ENCODE data around the gene SLIT3.

SLIT3 gene

GRCh38 chr5:168931638-168932345, 369.1 kb downstream of the SLIT3 start:
- H3K27me3 ChIP-seq (ENCODE audit: control insufficient read depth, insufficient read depth, low read length): no peaks in the 10 kb centered on the region
- no peaks in the 10 kb centered on the region for H3K36me3 ChIP-seq (ENCODE audit: control insufficient read depth, insufficient read depth, low read length)
- no peaks in the 10 kb centered on the region for H3K9me3 ChIP-seq (ENCODE audit: control insufficient read depth, insufficient read depth, low read depth, low read length)
- H3K27ac ChIP-seq (ENCODE audit: low read depth, low read length): no peak overlapping the region
- H3K4me1 ChIP-seq (ENCODE audit: control insufficient read depth, insufficient read depth, low read length): 0 out of 2 replicates have a peak, but pooled peaks cover 5% of the 10 kb centered on the region
- no peak overlapping the region for H3K4me3 ChIP-seq (ENCODE audit: low read depth, low read length)
- no peak overlapping the region for H3K9ac ChIP-seq (ENCODE audit: low read length)

GRCh38 chr5:168929656-168930055, 371.3 kb downstream of the SLIT3 start:
- no peak overlapping the region for H3K27ac ChIP-seq (ENCODE audit: low read depth, low read length)
- H3K9ac ChIP-seq (ENCODE audit: low read length): no peak overlapping the region
- H3K4me3 ChIP-seq (ENCODE audit: low read depth, low read length): no peak overlapping the region
- peaks cover 5% of the 10 kb centered on the region; the same call in 1 of the 2 replicates for H3K27me3 ChIP-seq (ENCODE audit: control insufficient read depth, insufficient read depth, low read length)
- H3K4me1 ChIP-seq (ENCODE audit: control insufficient read depth, insufficient read depth, low read length): 0 out of 2 replicates have a peak, but pooled peaks cover 5% of the 10 kb centered on the region
- H3K36me3 ChIP-seq (ENCODE audit: control insufficient read depth, insufficient read depth, low read length): no peaks in the 10 kb centered on the region
- H3K9me3 ChIP-seq (ENCODE audit: control insufficient read depth, insufficient read depth, low read depth, low read length): no peaks in the 10 kb centered on the region

- Histone ChIP-seq H3K27me3 (ENCODE audit: control insufficient read depth, insufficient read depth, low read length) (peaks cover 18% of the 10 kb centered on the region), H3K9me3 (ENCODE audit: control insufficient read depth, insufficient read depth, low read depth, low read length) (no peaks in the 10 kb centered on the region), H3K36me3 (ENCODE audit: control insufficient read depth, insufficient read depth, low read length) (no peaks in the 10 kb centered on the region), H3K9ac (ENCODE audit: low read length) (no peak overlapping the region), H3K27ac (ENCODE audit: low read depth, low read length) (no peak overlapping the region), H3K4me1 (ENCODE audit: control insufficient read depth, insufficient read depth, low read length) (no peaks in the 10 kb centered on the region), H3K4me3 (ENCODE audit: low read depth, low read length) (no peak overlapping the region)
Measured at GRCh38 chr5:168925160-168925559, 375.8 kb downstream of the SLIT3 start.

- Histone ChIP-seq H3K36me3 (ENCODE audit: control insufficient read depth, insufficient read depth, low read length) (no peaks in the 10 kb centered on the region), H3K4me1 (ENCODE audit: control insufficient read depth, insufficient read depth, low read length) (no peaks in the 10 kb centered on the region), H3K9ac (ENCODE audit: low read length) (no peak overlapping the region), H3K9me3 (ENCODE audit: control insufficient read depth, insufficient read depth, low read depth, low read length) (no peaks in the 10 kb centered on the region), H3K27me3 (ENCODE audit: control insufficient read depth, insufficient read depth, low read length) (peaks cover 18% of the 10 kb centered on the region), H3K27ac (ENCODE audit: low read depth, low read length) (no peak overlapping the region), H3K4me3 (ENCODE audit: low read depth, low read length) (no peak overlapping the region)
Measured at GRCh38 chr5:168921147-168921866, 379.6 kb downstream of the SLIT3 start.

- Histone ChIP-seq H3K36me3 (ENCODE audit: control insufficient read depth, insufficient read depth, low read length) (no peaks in the 10 kb centered on the region), H3K4me3 (ENCODE audit: low read depth, low read length) (no peak overlapping the region), H3K4me1 (ENCODE audit: control insufficient read depth, insufficient read depth, low read length) (no peaks in the 10 kb centered on the region), H3K27me3 (ENCODE audit: control insufficient read depth, insufficient read depth, low read length) (peaks cover 18% of the 10 kb centered on the region), H3K27ac (ENCODE audit: low read depth, low read length) (no peak overlapping the region), H3K9me3 (ENCODE audit: control insufficient read depth, insufficient read depth, low read depth, low read length) (no peaks in the 10 kb centered on the region), H3K9ac (ENCODE audit: low read length) (no peak overlapping the region)
Measured at GRCh38 chr5:168920019-168920810, 380.7 kb downstream of the SLIT3 start.

GRCh38 chr5:168917947-168918600, 382.9 kb downstream of the SLIT3 start:
- Histone ChIP-seq H3K27ac (ENCODE audit: low read depth, low read length) (no peak overlapping the region), H3K9ac (ENCODE audit: low read length) (no peak overlapping the region), H3K4me1 (ENCODE audit: control insufficient read depth, insufficient read depth, low read length) (no peaks in the 10 kb centered on the region), H3K36me3 (ENCODE audit: control insufficient read depth, insufficient read depth, low read length) (no peaks in the 10 kb centered on the region), H3K9me3 (ENCODE audit: control insufficient read depth, insufficient read depth, low read depth, low read length) (no peaks in the 10 kb centered on the region), H3K4me3 (ENCODE audit: low read depth, low read length) (no peak overlapping the region), H3K27me3 (ENCODE audit: control insufficient read depth, insufficient read depth, low read length) (peaks cover 13% of the 10 kb centered on the region)

- peaks cover 13% of the 10 kb centered on the region for H3K27me3 ChIP-seq (ENCODE audit: control insufficient read depth, insufficient read depth, low read length)
Measured at GRCh38 chr5:168916852-168917251, 384.1 kb downstream of the SLIT3 start.

GRCh38 chr5:168916266-168916665, 384.7 kb downstream of the SLIT3 start:
- Histone ChIP-seq H3K27me3 (ENCODE audit: control insufficient read depth, insufficient read depth, low read length) (peaks cover 11% of the 10 kb centered on the region), H3K9me3 (ENCODE audit: control insufficient read depth, insufficient read depth, low read depth, low read length) (no peaks in the 10 kb centered on the region), H3K27ac (ENCODE audit: low read depth, low read length) (no peak overlapping the region), H3K9ac (ENCODE audit: low read length) (no peak overlapping the region), H3K4me1 (ENCODE audit: control insufficient read depth, insufficient read depth, low read length) (no peaks in the 10 kb centered on the region), H3K4me3 (ENCODE audit: low read depth, low read length) (no peak overlapping the region), H3K36me3 (ENCODE audit: control insufficient read depth, insufficient read depth, low read length) (no peaks in the 10 kb centered on the region)

More at GRCh38 chr5:168916852-168917251, 384.1 kb downstream of the SLIT3 start:
- Histone ChIP-seq H3K36me3 (ENCODE audit: control insufficient read depth, insufficient read depth, low read length) (no peaks in the 10 kb centered on the region), H3K27ac (ENCODE audit: low read depth, low read length) (no peak overlapping the region), H3K9me3 (ENCODE audit: control insufficient read depth, insufficient read depth, low read depth, low read length) (no peaks in the 10 kb centered on the region), H3K9ac (ENCODE audit: low read length) (no peak overlapping the region), H3K4me3 (ENCODE audit: low read depth, low read length) (no peak overlapping the region), H3K4me1 (ENCODE audit: control insufficient read depth, insufficient read depth, low read length) (no peaks in the 10 kb centered on the region)

GRCh38 chr5:168914491-168914890, 386.4 kb downstream of the SLIT3 start:
- Histone ChIP-seq H3K27ac (ENCODE audit: low read depth, low read length) (no peak overlapping the region), H3K4me3 (ENCODE audit: low read depth, low read length) (no peak overlapping the region), H3K27me3 (ENCODE audit: control insufficient read depth, insufficient read depth, low read length) (no peaks in the 10 kb centered on the region; the same call in 1 of the 2 replicates), H3K4me1 (ENCODE audit: control insufficient read depth, insufficient read depth, low read length) (no peaks in the 10 kb centered on the region), H3K36me3 (ENCODE audit: control insufficient read depth, insufficient read depth, low read length) (no peaks in the 10 kb centered on the region), H3K9me3 (ENCODE audit: control insufficient read depth, insufficient read depth, low read depth, low read length) (no peaks in the 10 kb centered on the region), H3K9ac (ENCODE audit: low read length) (no peak overlapping the region)

GRCh38 chr5:168910874-168911273, 390.1 kb downstream of the SLIT3 start:
- H3K9ac ChIP-seq (ENCODE audit: low read length): no peak overlapping the region
- no peak overlapping the region for H3K4me3 ChIP-seq (ENCODE audit: low read depth, low read length)
- H3K9me3 ChIP-seq (ENCODE audit: control insufficient read depth, insufficient read depth, low read depth, low read length): no peaks in the 10 kb centered on the region
- no peak overlapping the region for H3K27ac ChIP-seq (ENCODE audit: low read depth, low read length)
- no peaks in the 10 kb centered on the region for H3K27me3 ChIP-seq (ENCODE audit: control insufficient read depth, insufficient read depth, low read length)
- H3K4me1 ChIP-seq (ENCODE audit: control insufficient read depth, insufficient read depth, low read length): no peaks in the 10 kb centered on the region
- no peaks in the 10 kb centered on the region for H3K36me3 ChIP-seq (ENCODE audit: control insufficient read depth, insufficient read depth, low read length)

All from HUES6 (cell line).